Measurements from ENCODE around the gene TMEM259. TPM values are rescaled to one million over a fixed set of nuclear protein-coding genes. Genes with fewer than 3 reads are reported as not detected.

The TMEM259 gene
- total RNA-seq, 6 experiments from 2014 or later: 82.6 to 180 (median 93.2) TPM

- Histone ChIP-seq H3K27me3 (no peaks in the 10 kb centered on the region), H3K9me3 (peaks cover 0 to 4% (median 1%) of the 10 kb centered on the region in 4 donors), H3K27ac (no peak overlapping the region), H3K4me3 (no peak overlapping the region), H3K4me1 (no peaks in the 10 kb centered on the region), H3K36me3 (no peaks in the 10 kb centered on the region)
- intact Hi-C loops (cut with DNase I): no loop called here
- DNase-seq (peak in 1 of 3 donors; percentile 34), ATAC-seq (peak; percentile 48 to 83 (median 74))
- peak; percentile 9 to 55 (median 32) for TF ChIP-seq CTCF (IDR thresholded peaks at IDR 0.05)
- TF ChIP-seq POLR2A (IDR thresholded peaks at IDR 0.05): no peak
- 6% methylated on average over 2 of the region's 3 CpGs for WGBS (ENCODE audit: insufficient coverage, low coverage, low lambda C conversion rate, missing lambda C conversion rate)
These were observed 36.4 kb upstream of the TMEM259 start for GRCh38 chr19:1057176-1057855.

- no peaks in the 10 kb centered on the region for H3K36me3 ChIP-seq
- TF ChIP-seq POLR2A (IDR thresholded peaks at IDR 0.05) (no peak), CTCF (IDR thresholded peaks at IDR 0.05) (no peak)
- ATAC-seq (no peak), DNase-seq (no peak)
- intact Hi-C loops (cut with DNase I): no loop called here
- no peak overlapping the region for H3K4me3 ChIP-seq
- peaks cover 0 to 4% (median 1%) of the 10 kb centered on the region in 4 donors for H3K9me3 ChIP-seq
- no peaks in the 10 kb centered on the region for H3K4me1 ChIP-seq
- H3K27me3 ChIP-seq: no peaks in the 10 kb centered on the region
- 83% methylated on average over 2 of the region's 20 CpGs for WGBS (ENCODE audit: insufficient coverage, low coverage, low lambda C conversion rate, missing lambda C conversion rate)
- no peak overlapping the region for H3K27ac ChIP-seq
These were observed 35.1 kb upstream of the TMEM259 start for GRCh38 chr19:1055886-1056620.

- ATAC-seq: no peak
- Histone ChIP-seq H3K9me3 (peaks cover 0 to 4% (median 1%) of the 10 kb centered on the region in 4 donors), H3K4me3 (no peak overlapping the region), H3K27me3 (no peaks in the 10 kb centered on the region), H3K4me1 (no peaks in the 10 kb centered on the region), H3K27ac (no peak overlapping the region), H3K36me3 (no peaks in the 10 kb centered on the region)
- TF ChIP-seq POLR2A (IDR thresholded peaks at IDR 0.05) (no peak), CTCF (IDR thresholded peaks at IDR 0.05) (no peak)
- DNase-seq: peak in 1 of 3 donors; percentile 48
- no CpG with 5 or more reads among the region's 14 CpGs for WGBS (ENCODE audit: insufficient coverage, low coverage, low lambda C conversion rate, missing lambda C conversion rate)
- intact Hi-C loops (cut with DNase I): no loop called here
These were observed 34.1 kb upstream of the TMEM259 start for GRCh38 chr19:1055028-1055425.

- Histone ChIP-seq H3K9me3 (peaks cover 0 to 4% (median 1%) of the 10 kb centered on the region in 4 donors), H3K27ac (no peak overlapping the region), H3K4me3 (no peak overlapping the region), H3K27me3 (no peaks in the 10 kb centered on the region), H3K4me1 (no peaks in the 10 kb centered on the region), H3K36me3 (no peaks in the 10 kb centered on the region)
- intact Hi-C loops (cut with DNase I): no loop called here
- DNase-seq (no peak), ATAC-seq (no peak)
- TF ChIP-seq CTCF (IDR thresholded peaks at IDR 0.05) (no peak), POLR2A (IDR thresholded peaks at IDR 0.05) (no peak)
- WGBS (ENCODE audit: insufficient coverage, low coverage, low lambda C conversion rate, missing lambda C conversion rate): 90% methylated on average over 2 of the region's 28 CpGs
These were observed 33.4 kb upstream of the TMEM259 start for GRCh38 chr19:1054102-1055027.
